ENCODE data around the gene TMTC1. TPM values are rescaled to one million over a fixed set of nuclear protein-coding genes. Genes with fewer than 3 reads are reported as not detected.

Gene TMTC1
- total and polyA plus RNA-seq, 2 donors = 5.4 to 9.3 TPM

DNA sequence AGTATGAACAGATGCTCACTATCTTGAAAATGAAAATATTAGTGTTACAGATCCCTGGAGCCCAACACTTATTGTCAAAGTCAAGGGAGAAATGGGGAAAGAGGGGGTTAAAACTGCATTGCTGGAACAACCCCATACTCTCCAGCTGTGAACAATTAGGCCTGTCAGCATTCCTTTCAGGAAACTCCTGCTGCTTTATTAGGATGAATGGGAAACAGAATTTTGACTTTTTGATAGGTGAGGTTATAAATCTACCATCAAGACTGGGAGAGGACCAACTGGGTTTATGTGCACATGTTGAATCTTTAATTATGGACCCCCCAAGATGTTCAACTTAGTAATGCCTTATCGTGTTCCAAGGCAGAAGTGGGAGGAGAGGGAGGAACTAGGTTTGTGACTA, 85.0 kb downstream of the TMTC1 start:
- no peak overlapping the region for H3K27ac ChIP-seq (ENCODE audit: low read depth in 1 of 2, low read length in 1 of 2)
- 14% methylated on average over 1 of the region's 1 CpG for WGBS
- no peaks in the 10 kb centered on the region for H3K9me3 ChIP-seq (ENCODE audit: control insufficient read depth in 2 of 2, insufficient read depth in 1 of 2, low read length in 1 of 2)
- no peaks in the 10 kb centered on the region for H3K27me3 ChIP-seq (ENCODE audit: control insufficient read depth in 2 of 2, insufficient read depth in 1 of 2, low read length in 1 of 2)
- H3K4me3 ChIP-seq (ENCODE audit: low read length in 2 of 2) = no peak overlapping the region
- H3K36me3 ChIP-seq (ENCODE audit: control insufficient read depth in 2 of 2, insufficient read depth in 2 of 2, low read length in 1 of 2) = no peaks in the 10 kb centered on the region
- DNase-seq (ENCODE audit: low read depth in 6 of 9, low spot score in 9 of 9) = no peak
- H3K4me1 ChIP-seq (ENCODE audit: control insufficient read depth in 2 of 2, insufficient read depth in 2 of 2, low read length in 2 of 2) = no peaks in the 10 kb centered on the region

DNA sequence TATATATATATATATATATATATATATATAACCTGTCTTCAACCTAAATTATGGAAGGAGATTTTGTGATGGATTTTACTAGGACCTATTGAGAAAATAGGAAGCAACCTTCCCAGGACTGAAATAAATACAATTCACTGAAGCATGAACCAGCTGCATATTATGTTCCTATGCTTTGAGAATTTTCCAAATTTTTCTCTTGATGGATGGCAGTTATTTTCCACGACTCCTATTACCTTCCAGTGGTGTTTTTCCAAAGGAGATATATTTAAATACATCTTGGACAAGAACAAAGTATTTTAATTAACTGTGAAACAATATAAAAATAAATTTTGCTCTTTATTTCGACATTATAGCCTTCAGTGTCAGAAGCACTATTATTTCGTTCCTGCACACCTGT, 87.9 kb downstream of the TMTC1 start:
- no peak overlapping the region for H3K27ac ChIP-seq (ENCODE audit: low read depth in 1 of 2, low read length in 1 of 2)
- no peaks in the 10 kb centered on the region for H3K4me1 ChIP-seq (ENCODE audit: control insufficient read depth in 2 of 2, insufficient read depth in 2 of 2, low read length in 2 of 2)
- no peaks in the 10 kb centered on the region for H3K9me3 ChIP-seq (ENCODE audit: control insufficient read depth in 2 of 2, insufficient read depth in 1 of 2, low read length in 1 of 2)
- no peak overlapping the region for H3K4me3 ChIP-seq (ENCODE audit: low read length in 2 of 2)
- no peaks in the 10 kb centered on the region for H3K27me3 ChIP-seq (ENCODE audit: control insufficient read depth in 2 of 2, insufficient read depth in 1 of 2, low read length in 1 of 2)
- 87% methylated on average over 3 of the region's 3 CpGs for WGBS
- no peaks in the 10 kb centered on the region for H3K36me3 ChIP-seq (ENCODE audit: control insufficient read depth in 2 of 2, insufficient read depth in 2 of 2, low read length in 1 of 2)
- no peak for DNase-seq (ENCODE audit: low read depth in 6 of 9, low spot score in 9 of 9)

DNA sequence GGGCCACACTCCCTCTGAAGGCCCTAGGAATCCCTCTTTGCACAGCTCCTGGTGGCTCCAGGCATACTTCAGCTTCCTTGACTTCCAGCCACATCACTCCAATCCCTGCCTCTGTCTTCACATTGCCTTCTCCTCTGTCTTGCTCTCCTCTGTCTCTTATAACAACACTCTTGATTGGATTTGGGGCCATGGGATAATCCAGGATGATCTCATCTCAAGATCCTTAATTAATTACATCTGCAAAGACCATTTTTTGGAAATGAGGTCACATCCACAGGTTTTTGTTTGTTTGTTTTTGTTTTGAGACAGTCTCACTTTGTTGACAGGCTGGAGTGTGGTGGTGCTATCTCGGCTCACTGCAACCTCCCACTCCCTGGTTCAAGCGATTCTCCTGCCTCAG, 88.7 kb downstream of the TMTC1 start:
- WGBS = 90% methylated on average over 2 of the region's 2 CpGs
- DNase-seq (ENCODE audit: low read depth in 6 of 9, low spot score in 9 of 9) = no peak
- no peak overlapping the region for H3K27ac ChIP-seq (ENCODE audit: low read depth in 1 of 2, low read length in 1 of 2)

DNA sequence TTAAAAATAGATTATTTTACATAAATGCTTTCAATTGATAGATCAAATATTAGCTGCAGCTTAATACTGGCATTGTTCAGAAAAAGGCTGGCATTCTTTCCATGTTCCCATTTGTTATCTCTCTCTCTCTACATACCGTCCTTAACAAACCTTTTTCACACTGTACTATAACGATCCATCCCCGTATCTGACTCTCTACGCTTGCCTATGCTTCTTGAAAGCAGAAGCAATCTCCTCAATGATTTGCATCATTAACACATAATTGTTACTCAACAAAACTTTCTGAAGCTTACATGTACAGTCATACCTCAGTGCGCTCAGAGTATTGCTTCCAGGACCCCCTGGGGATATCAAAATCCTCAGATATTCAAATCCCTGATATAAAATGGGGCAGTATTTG, 89.7 kb downstream of the TMTC1 start:
- no peak overlapping the region for H3K27ac ChIP-seq (ENCODE audit: low read depth in 1 of 2, low read length in 1 of 2)
- H3K36me3 ChIP-seq (ENCODE audit: control insufficient read depth in 2 of 2, insufficient read depth in 2 of 2, low read length in 1 of 2) = no peaks in the 10 kb centered on the region
- H3K27me3 ChIP-seq (ENCODE audit: control insufficient read depth in 2 of 2, insufficient read depth in 1 of 2, low read length in 1 of 2) = no peaks in the 10 kb centered on the region
- H3K9me3 ChIP-seq (ENCODE audit: control insufficient read depth in 2 of 2, insufficient read depth in 1 of 2, low read length in 1 of 2) = no peaks in the 10 kb centered on the region
- DNase-seq (ENCODE audit: low read depth in 6 of 9, low spot score in 9 of 9) = no peak
- H3K4me1 ChIP-seq (ENCODE audit: control insufficient read depth in 2 of 2, insufficient read depth in 2 of 2, low read length in 2 of 2) = no peaks in the 10 kb centered on the region
- H3K4me3 ChIP-seq (ENCODE audit: low read length in 2 of 2) = no peak overlapping the region
- 95% methylated on average over 5 of the region's 5 CpGs for WGBS

More for the DNA sequence above, 88.7 kb downstream of the TMTC1 start:
- no peaks in the 10 kb centered on the region for H3K36me3 ChIP-seq (ENCODE audit: control insufficient read depth in 2 of 2, insufficient read depth in 2 of 2, low read length in 1 of 2)
- H3K27me3 ChIP-seq (ENCODE audit: control insufficient read depth in 2 of 2, insufficient read depth in 1 of 2, low read length in 1 of 2) = no peaks in the 10 kb centered on the region
- H3K4me1 ChIP-seq (ENCODE audit: control insufficient read depth in 2 of 2, insufficient read depth in 2 of 2, low read length in 2 of 2) = no peaks in the 10 kb centered on the region
- H3K4me3 ChIP-seq (ENCODE audit: low read length in 2 of 2) = no peak overlapping the region
- H3K9me3 ChIP-seq (ENCODE audit: control insufficient read depth in 2 of 2, insufficient read depth in 1 of 2, low read length in 1 of 2) = no peaks in the 10 kb centered on the region

DNA sequence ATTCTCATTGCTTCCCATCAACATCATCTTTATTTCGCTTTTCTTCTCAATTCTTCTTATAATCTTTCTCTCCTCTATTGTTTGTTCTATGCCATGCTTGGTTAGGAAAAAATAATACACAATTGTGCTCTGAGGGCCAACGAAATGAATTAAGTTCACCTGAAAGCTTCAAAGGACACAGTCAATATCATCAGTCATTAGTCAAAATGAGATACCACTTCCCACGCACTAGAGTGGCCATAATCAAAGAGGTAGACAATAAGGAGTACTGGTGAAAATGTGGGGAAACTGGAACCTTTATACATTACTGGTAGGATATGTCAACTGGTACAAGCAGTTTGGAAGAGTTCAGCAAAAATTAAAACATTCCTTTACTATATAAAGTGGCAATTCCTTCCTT, 91.5 kb downstream of the TMTC1 start:
- Histone ChIP-seq H3K9me3 (ENCODE audit: control insufficient read depth in 2 of 2, insufficient read depth in 1 of 2, low read length in 1 of 2) (no peaks in the 10 kb centered on the region), H3K4me1 (ENCODE audit: control insufficient read depth in 2 of 2, insufficient read depth in 2 of 2, low read length in 2 of 2) (no peaks in the 10 kb centered on the region), H3K27me3 (ENCODE audit: control insufficient read depth in 2 of 2, insufficient read depth in 1 of 2, low read length in 1 of 2) (no peaks in the 10 kb centered on the region), H3K4me3 (ENCODE audit: low read length in 2 of 2) (no peak overlapping the region), H3K36me3 (ENCODE audit: control insufficient read depth in 2 of 2, insufficient read depth in 2 of 2, low read length in 1 of 2) (no peaks in the 10 kb centered on the region), H3K27ac (ENCODE audit: low read depth in 1 of 2, low read length in 1 of 2) (no peak overlapping the region)
- no peak for DNase-seq (ENCODE audit: low read depth in 6 of 9, low spot score in 9 of 9)
- 92% methylated on average over 3 of the region's 3 CpGs for WGBS

DNA sequence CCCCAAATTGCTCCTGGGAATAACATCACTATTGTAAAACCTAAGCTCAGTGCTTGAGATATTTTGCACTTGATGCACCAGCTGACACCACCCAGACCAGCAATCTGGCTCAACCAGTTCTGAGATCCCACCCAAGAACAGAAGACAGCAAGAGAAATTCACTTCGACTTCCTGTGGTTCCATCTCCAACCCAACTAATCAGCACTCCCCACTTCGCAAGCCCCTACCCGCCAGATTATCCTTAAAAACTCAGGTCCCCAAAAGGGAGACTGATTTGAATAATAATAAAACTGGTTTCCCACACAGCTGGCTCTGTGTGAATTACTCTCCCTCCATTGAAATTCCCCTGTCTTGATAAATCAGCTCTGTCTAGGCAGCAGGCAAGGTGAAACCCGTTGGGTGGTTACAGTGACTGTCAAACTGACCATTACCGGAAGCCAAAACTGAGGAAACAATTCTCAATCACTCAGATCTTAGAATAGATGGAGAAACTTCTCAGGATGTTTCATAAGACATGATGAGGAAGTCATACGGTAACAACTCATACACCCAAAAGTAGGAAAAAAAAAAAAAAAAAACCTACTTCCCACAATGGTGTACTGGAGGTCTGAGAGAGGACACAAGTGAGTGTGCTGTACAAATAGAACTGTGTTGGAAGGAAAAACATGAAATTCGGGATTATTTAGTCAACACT, 92.4 kb downstream of the TMTC1 start:
- no peak overlapping the region for H3K4me3 ChIP-seq (ENCODE audit: low read length in 2 of 2)
- 37% methylated on average over 7 of the region's 7 CpGs for WGBS
- H3K27me3 ChIP-seq (ENCODE audit: control insufficient read depth in 2 of 2, insufficient read depth in 1 of 2, low read length in 1 of 2) = no peaks in the 10 kb centered on the region
- no peak overlapping the region for H3K27ac ChIP-seq (ENCODE audit: low read depth in 1 of 2, low read length in 1 of 2)
- no peaks in the 10 kb centered on the region for H3K9me3 ChIP-seq (ENCODE audit: control insufficient read depth in 2 of 2, insufficient read depth in 1 of 2, low read length in 1 of 2)
- H3K36me3 ChIP-seq (ENCODE audit: control insufficient read depth in 2 of 2, insufficient read depth in 2 of 2, low read length in 1 of 2) = no peaks in the 10 kb centered on the region
- no peak for DNase-seq (ENCODE audit: low read depth in 6 of 9, low spot score in 9 of 9)
- no peaks in the 10 kb centered on the region for H3K4me1 ChIP-seq (ENCODE audit: control insufficient read depth in 2 of 2, insufficient read depth in 2 of 2, low read length in 2 of 2)

DNA sequence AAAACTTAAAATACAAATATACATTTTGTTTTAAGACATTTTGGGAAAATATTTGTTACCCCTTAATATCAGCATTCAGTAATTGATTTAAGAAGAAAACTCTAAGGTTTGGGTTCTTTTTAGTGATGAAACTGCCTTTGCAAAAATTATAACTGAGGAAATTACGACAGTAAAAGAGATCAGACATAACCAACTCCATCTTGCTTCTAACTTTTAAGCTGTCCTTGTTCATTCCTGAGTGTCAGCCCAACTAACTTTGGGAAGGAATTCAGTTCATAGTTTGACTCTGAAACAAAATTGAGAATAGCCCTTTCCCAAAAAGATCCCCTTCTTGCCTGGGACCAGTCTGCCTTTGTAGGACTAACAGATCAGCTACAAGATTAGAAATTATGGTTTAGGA, 93.0 kb downstream of the TMTC1 start:
- no peak for DNase-seq (ENCODE audit: low read depth in 6 of 9, low spot score in 9 of 9)
- H3K36me3 ChIP-seq (ENCODE audit: control insufficient read depth in 2 of 2, insufficient read depth in 2 of 2, low read length in 1 of 2) = no peaks in the 10 kb centered on the region
- H3K9me3 ChIP-seq (ENCODE audit: control insufficient read depth in 2 of 2, insufficient read depth in 1 of 2, low read length in 1 of 2) = no peaks in the 10 kb centered on the region
- H3K4me3 ChIP-seq (ENCODE audit: low read length in 2 of 2) = no peak overlapping the region
- no peak overlapping the region for H3K27ac ChIP-seq (ENCODE audit: low read depth in 1 of 2, low read length in 1 of 2)
- 87% methylated on average over 1 of the region's 1 CpG for WGBS
- no peaks in the 10 kb centered on the region for H3K4me1 ChIP-seq (ENCODE audit: control insufficient read depth in 2 of 2, insufficient read depth in 2 of 2, low read length in 2 of 2)
- no peaks in the 10 kb centered on the region for H3K27me3 ChIP-seq (ENCODE audit: control insufficient read depth in 2 of 2, insufficient read depth in 1 of 2, low read length in 1 of 2)

DNA sequence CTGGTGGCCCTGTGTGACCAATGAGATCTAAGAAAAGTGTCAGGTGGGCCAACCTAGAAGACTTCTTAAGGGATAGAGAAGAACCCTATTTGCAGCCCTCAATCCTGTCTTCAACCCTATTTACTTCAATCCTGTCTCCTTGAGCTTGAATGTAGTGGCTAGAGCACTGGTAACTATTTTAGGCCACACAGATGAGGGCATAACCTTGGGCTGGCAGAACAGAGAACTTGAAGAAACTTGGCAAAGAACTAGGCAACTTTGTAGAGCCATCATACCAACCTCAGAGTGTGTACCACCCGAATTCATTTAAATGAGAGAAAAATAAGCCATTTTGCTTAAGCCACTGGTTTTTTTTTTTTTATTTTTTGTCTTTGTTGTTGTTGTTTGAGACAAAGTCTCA, 94.8 kb downstream of the TMTC1 start:
- Histone ChIP-seq H3K27ac (ENCODE audit: low read depth in 1 of 2, low read length in 1 of 2) (no peak overlapping the region), H3K9me3 (ENCODE audit: control insufficient read depth in 2 of 2, insufficient read depth in 1 of 2, low read length in 1 of 2) (no peaks in the 10 kb centered on the region), H3K27me3 (ENCODE audit: control insufficient read depth in 2 of 2, insufficient read depth in 1 of 2, low read length in 1 of 2) (no peaks in the 10 kb centered on the region), H3K4me1 (ENCODE audit: control insufficient read depth in 2 of 2, insufficient read depth in 2 of 2, low read length in 2 of 2) (no peaks in the 10 kb centered on the region), H3K36me3 (ENCODE audit: control insufficient read depth in 2 of 2, insufficient read depth in 2 of 2, low read length in 1 of 2) (no peaks in the 10 kb centered on the region), H3K4me3 (ENCODE audit: low read length in 2 of 2) (no peak overlapping the region)
- WGBS = 93% methylated on average over 1 of the region's 1 CpG
- DNase-seq (ENCODE audit: low read depth in 6 of 9, low spot score in 9 of 9) = no peak

DNA sequence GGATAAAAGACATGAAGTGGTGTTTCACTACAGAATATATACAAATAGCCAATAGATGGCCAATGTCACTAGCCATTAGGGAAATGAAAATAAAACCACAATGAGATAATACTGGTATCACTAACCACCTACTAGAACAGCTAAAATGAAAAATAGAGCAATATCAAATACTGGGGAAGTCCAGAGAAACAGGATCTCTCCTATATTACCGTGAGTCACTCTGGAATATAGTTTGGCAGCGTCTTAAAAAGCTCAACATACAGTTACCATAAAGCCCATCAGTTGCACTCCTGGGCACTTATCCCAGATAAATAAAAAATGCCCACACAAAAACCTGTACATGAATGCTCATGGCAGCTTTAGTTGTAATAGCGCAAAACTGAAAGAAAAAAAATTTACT, 101.7 kb downstream of the TMTC1 start:
- Histone ChIP-seq H3K9me3 (ENCODE audit: control insufficient read depth in 2 of 2, insufficient read depth in 1 of 2, low read length in 1 of 2) (no peaks in the 10 kb centered on the region), H3K4me3 (ENCODE audit: low read length in 2 of 2) (no peak overlapping the region), H3K4me1 (ENCODE audit: control insufficient read depth in 2 of 2, insufficient read depth in 2 of 2, low read length in 2 of 2) (no peaks in the 10 kb centered on the region), H3K27ac (ENCODE audit: low read depth in 1 of 2, low read length in 1 of 2) (no peak overlapping the region), H3K36me3 (ENCODE audit: control insufficient read depth in 2 of 2, insufficient read depth in 2 of 2, low read length in 1 of 2) (no peaks in the 10 kb centered on the region), H3K27me3 (ENCODE audit: control insufficient read depth in 2 of 2, insufficient read depth in 1 of 2, low read length in 1 of 2) (no peaks in the 10 kb centered on the region)
- WGBS = 94% methylated on average over 3 of the region's 3 CpGs
- DNase-seq (ENCODE audit: low read depth in 6 of 9, low spot score in 9 of 9) = peak in 1 of 9 donors; percentile 5
